NCI-H524 treated with DMSO at 0.1 percent for 48 hours (cell line): Measurements from ENCODE around the gene FBLIM1.
"Not testable (repeated sequence)": the region's sequence is repeated elsewhere in the genome, so short reads cannot be mapped to it uniquely, and the experiment has no call there.

Experiments used
- DNase-seq: peaks from one replicate; lab custom pipeline; 2025; lab: John Stamatoyannopoulos, UW

Gene FBLIM1

GRCh38 chr1:15768388-15768787, 9.8 kb downstream of the FBLIM1 start:
- DNase-seq = no peak

DNA sequence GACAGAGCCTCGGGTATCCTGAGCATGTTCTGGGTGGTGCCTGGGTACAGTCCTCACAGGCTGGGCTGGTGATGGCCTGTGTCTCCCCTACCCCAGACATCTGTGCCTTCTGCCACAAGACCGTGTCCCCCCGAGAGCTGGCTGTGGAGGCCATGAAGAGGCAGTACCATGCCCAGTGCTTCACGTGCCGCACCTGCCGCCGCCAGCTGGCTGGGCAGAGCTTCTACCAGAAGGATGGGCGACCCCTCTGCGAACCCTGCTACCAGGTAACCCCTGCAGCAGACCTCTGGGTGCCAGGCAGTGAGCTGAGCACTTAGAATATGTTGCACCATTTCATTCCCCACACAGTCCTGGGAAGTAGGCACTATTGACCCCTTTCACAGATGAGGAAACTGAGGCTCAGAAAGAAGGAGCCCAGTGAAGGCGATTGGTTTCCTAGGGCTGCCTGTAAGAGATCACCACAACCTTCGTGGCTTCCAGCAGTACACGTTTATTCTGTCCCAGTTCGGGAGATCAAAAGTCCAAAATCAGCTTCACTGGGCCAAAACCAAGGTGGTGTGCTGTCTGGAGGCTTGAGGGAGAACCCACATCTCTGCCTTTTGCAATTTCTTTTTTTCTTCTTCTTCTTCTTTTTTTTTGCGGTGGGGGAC, 11.8 kb downstream of the FBLIM1 start:
- DNase-seq = no peak

- DNase-seq = no peak
Measured at GRCh38 chr1:15771836-15772515, 13.4 kb downstream of the FBLIM1 start.

- DNase-seq = no peak
Measured at GRCh38 chr1:15775706-15776105, 17.1 kb downstream of the FBLIM1 start.

GRCh38 chr1:15777909-15778707, 19.5 kb downstream of the FBLIM1 start:
- no peak for DNase-seq

- DNase-seq = no peak
Measured at GRCh38 chr1:15785683-15786082, 27.1 kb downstream of the FBLIM1 start.

GRCh38 chr1:15786581-15786980, 28.0 kb downstream of the FBLIM1 start:
- DNase-seq = no peak

GRCh38 chr1:15788624-15789301, 30.2 kb downstream of the FBLIM1 start:
- no peak for DNase-seq

- no peak for DNase-seq
Measured at GRCh38 chr1:15796086-15796462, 37.5 kb downstream of the FBLIM1 start.

DNA sequence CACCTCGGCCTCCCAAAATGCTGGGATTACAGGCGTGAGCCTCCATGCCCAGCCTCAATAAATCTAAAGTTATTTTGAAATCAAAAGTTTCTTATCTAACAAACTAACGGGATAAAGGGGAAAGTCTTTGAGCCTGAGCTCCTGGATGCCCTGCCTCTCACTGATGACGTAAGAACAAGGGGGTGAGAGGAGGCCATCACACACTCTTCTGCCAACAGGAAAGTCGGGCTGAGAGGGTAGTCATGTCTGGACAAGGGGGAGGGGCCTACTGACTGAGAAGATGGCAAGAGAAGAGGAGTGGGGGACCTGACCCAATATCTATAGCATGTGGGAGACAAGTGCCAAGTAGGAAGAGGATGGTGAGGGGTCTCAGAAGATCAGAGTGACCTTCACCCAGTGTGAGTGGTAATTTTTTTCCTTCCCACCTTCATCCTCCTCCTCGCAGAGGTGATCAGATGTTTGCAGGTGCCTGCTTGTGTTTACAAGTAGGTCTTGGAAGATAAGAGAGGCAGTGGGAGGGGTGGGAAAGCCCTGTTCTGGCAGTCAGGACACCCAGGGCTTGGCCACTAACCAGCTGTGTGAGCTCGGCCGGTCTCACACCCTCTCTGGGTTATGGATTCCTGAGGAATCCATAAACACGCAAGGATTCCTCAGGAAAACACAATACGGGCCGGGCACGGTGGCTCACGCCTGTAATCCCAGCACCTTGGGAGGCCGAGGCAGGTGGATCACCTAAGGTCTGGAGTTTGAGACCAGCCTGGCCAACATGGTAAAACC, 39.2 kb downstream of the FBLIM1 start:
- no peak for DNase-seq

DNA sequence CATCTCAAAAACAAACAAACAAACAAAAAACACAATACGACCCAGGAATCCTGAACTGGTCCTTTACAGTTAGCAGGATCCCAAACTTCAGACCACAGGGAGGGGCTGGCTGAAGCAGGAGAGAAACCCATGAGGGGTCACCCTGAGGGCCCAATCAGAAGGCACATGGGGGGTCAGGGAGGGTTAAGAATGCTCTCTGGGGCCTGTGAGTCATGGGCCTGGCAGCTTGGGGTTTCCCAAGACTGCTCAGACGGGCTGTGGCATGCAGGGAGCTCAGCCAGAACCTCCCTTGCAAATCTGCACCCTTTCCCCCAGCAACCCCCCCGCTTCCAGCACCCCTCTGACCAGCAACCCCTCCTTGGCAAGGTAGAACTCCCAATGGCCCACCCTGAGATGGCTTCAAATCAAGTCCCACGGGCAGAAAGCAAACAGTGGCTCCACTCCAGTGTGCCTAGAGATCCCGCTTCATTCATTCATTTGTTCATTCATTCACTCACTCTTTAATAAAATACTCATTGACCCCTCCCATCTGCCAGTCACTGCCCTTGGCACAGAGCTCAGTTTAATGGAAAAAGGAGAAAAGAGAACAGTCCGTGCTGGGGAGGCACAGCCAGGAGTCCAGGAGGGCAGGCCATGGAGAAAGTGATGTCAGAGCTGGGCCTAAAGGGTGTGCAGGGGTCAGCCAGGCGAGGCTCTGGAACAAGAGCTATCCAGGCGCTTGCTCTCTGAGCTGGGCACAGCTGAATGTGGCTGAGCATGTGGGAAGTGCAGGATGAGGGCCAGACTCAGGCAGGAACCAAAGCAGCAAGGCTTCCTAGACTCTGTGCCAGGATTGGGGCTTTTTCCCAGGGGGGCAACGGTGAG, 40.6 kb downstream of the FBLIM1 start:
- DNase-seq = no peak

GRCh38 chr1:15799928-15800835, 41.6 kb downstream of the FBLIM1 start:
- no peak for DNase-seq

DNA sequence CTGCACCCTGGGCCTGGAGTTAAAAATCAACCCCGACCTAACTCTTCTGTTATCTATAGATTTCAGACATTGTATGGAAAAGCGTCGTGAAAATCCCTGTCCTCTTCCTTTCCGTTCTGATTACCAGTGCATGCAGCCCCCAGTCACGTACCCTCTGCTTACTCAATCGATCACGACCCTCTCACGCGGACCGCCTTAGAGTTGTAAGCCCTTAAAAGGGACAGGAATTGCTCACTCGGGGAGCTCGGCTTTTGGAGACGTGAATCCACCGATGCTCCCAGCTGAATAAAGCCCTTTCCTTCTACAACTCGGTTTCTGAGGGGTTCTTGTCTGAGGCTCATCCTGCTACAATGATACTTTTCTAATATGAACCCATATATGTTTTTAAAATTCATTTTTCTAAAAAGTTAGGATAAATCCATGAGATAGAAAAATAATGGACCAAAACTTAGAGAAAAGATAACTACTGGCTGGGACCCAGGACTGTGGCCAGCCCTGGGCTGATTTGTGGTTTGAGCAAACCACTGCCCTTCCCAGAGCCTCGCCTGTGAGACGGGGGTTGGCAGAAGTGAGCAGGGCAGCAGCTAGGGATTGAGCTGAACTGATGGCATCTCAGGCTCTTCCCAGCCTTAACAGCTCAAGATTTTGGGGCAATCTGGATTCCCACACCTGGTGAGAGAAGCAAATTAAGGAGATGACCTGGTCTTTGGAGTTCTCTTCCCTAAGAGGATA, 43.8 kb downstream of the FBLIM1 start:
- DNase-seq = no peak

DNA sequence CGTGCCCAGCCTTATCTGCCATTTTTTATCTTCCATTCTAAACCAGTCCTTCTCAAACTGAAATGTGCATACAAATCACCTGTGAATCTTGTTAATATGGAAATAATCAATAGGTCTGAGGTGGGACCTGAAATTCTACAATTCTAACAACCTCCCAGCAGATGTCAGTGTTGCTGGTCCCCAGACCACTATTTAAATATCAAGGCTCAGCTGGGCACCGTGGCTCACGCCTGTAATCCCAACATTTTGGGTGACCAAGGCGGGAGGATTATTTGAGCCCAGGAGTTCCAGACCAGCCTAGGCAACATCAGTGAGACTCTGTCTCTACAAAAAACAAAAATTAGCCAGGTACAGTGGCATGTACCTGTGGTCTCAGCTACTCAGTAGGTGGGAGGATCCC, 44.8 kb downstream of the FBLIM1 start:
- no peak for DNase-seq

DNA sequence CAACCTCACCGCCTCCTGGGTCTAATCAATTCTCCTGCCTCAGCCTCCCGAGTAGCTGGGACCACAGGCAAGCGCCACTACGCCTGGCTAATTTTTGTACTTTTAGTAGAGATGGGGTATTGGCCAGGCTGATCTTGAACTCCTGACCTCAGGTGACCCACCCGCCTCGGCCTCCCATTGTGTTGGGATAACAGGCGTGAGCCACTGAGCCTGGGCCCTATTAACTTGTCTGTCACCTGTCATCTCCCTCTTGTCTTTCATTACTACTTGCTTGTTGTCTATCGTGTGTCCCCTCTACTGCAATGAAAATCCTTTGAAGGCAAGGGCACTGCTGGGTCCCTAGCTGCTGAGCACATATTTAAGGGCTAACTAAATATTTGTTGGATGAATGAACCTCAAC, 45.5 kb downstream of the FBLIM1 start:
- no peak for DNase-seq

DNA sequence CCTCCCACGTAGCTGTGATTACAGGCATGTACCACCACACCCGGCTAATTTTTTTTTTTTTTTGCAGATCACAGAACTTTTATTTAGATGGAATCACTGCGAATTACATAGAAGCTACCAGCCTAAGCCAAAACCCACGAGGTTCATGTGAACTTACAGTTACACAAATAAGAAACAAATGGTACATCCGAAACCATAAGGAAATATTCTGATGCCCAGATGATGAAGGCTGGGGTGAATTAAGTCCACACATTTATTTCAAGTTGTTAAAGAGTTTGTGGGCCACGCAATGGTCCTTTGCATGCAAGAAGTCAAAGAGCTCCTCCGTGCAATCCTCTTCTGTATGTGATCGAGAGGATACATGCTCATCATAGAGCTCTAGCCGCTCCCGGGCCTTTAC, 48.5 kb downstream of the FBLIM1 start:
- DNase-seq = no peak

DNA sequence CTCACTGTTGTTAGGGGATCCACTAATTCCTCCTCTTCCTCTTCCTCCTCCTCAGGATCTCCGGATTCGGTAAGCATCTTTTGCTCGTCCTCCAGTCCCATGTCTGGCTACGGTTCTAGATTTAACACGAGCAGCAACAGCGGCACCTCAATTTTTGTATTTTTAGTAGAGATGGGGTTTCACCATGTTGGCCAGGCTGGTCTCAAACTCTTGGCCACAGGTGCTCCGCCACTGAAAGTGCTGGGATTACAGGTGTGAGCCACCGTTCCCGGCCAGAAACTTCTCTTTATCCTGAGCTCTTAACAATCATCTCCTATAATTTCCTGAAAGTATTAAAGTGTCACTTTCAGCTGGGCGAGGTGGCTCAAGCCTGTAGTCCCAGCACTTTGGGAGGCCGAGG, 49.0 kb downstream of the FBLIM1 start, which contains the start of gene UQCRHL:
UQCRHL (minus strand) TSS at position 101 of the 400 bp plus-strand sequence; CDS start at position 101, 0 bp downstream.
- DNase-seq = not testable (repeated sequence)

DNA sequence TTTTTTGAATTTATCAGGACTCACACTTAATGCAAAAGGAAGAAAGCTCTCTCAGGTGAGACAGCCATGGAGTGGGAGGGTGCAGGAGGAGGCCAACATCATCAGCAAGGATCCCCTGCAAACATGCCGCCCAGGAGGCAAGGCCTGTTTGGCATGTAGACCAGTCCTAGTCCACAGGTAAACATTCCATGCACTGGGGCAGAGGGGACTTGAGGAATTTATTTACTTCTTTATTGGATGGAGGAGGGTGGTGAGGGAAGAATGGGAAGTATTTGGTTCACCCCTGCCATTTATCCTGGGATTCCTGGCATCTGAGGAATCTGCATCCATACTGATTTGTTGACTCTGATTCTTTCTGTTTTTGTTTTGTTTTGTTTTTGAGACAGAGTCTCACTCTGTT, 50.4 kb downstream of the FBLIM1 start:
- DNase-seq = no peak

GRCh38 chr1:15810073-15810472, 51.5 kb downstream of the FBLIM1 start:
- DNase-seq = no peak
